ENCODE measurements around the gene ULK2.

DNA sequence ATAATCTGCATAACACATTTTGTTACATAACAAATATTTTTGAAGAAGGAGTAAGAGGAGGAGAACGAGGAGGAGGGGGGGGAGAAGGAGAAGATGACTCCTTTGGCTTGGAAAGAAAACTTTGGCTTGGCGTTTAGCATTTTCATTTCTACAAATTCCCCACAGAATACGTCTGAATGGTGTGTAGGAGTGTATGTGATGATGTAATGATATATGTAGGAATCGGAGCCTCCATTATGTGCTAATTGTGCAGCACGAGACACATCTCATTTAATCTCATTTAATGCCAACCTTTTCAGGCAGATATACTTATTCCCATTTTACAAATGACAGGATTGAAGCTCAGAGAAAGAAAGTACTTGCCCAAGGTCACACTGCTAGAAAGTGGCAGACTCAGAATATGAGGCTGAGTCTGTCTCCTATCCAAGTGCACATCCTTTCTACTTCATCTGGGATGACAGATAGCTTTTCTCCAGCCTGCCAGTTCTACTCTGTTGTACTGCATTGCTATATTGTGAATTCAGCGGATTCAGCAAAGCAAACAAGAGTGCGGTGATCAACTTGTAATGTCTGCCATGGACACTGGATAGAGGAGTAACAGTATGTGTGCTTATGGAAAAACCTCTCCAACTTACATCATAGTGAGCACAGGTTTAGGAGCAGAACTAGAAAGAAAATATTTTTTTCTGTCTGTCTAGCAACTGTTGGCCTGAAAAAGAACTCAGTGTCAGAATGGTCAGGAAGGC is 140.9 kb downstream of the ULK2 start:
- TF ChIP-seq, protein P1, sequence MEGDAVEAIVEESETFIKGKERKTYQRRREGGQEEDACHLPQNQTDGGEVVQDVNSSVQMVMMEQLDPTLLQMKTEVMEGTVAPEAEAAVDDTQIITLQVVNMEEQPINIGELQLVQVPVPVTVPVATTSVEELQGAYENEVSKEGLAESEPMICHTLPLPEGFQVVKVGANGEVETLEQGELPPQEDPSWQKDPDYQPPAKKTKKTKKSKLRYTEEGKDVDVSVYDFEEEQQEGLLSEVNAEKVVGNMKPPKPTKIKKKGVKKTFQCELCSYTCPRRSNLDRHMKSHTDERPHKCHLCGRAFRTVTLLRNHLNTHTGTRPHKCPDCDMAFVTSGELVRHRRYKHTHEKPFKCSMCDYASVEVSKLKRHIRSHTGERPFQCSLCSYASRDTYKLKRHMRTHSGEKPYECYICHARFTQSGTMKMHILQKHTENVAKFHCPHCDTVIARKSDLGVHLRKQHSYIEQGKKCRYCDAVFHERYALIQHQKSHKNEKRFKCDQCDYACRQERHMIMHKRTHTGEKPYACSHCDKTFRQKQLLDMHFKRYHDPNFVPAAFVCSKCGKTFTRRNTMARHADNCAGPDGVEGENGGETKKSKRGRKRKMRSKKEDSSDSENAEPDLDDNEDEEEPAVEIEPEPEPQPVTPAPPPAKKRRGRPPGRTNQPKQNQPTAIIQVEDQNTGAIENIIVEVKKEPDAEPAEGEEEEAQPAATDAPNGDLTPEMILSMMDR (IDR thresholded peaks at IDR 0.05; ENCODE audit: insufficient read depth, low read length, poor library complexity, severe bottlenecking): no peak
- no peak for TF ChIP-seq EZH2phosphoT487 (conservative IDR thresholded peaks at IDR 0.05; ENCODE audit: low read length)

Data from SU-DHL-6 (cell line).